Neural progenitor cell (in vitro differentiated cells): Measurements from ENCODE around the gene THBD.

ENCODE experiments used
- CTCF ChIP-seq: fragments of 200-600 bp; sonication (generic); IDR thresholded peaks from 2 replicates; pipeline ENCODE4 v1.5.1; 2017; ENCODE audit warnings: antibody characterized with exemption, mild to moderate bottlenecking
- EZH2phosphoT487 ChIP-seq: fragments of 200-600 bp; sonication (generic); IDR thresholded peaks from 2 replicates; pipeline ENCODE4 v1.6.1; 2017; ENCODE audit warnings: antibody characterized with exemption

GRCh38 chr20:23061262-23061661, 11.8 kb upstream of the THBD start:
- TF ChIP-seq CTCF, result no peak
- no peak for TF ChIP-seq EZH2phosphoT487
